ENCODE results near the gene ADAMTSL5.
"Not testable (repeated sequence)": the region's sequence is repeated elsewhere in the genome, so short reads cannot be mapped to it uniquely, and the experiment has no call there.

The ADAMTSL5 gene

GRCh38 chr19:1511318-1512317, 1.2 kb downstream of the ADAMTSL5 start:
- DNase-seq: no peak

- no peak for DNase-seq
Observed at GRCh38 chr19:1510807-1511206, 2.0 kb downstream of the ADAMTSL5 start.

- DNase-seq: no peak
Observed at GRCh38 chr19:1510442-1510806, 2.4 kb downstream of the ADAMTSL5 start.

GRCh38 chr19:1509602-1510441, 3.0 kb downstream of the ADAMTSL5 start:
- no peak for DNase-seq

DNA sequence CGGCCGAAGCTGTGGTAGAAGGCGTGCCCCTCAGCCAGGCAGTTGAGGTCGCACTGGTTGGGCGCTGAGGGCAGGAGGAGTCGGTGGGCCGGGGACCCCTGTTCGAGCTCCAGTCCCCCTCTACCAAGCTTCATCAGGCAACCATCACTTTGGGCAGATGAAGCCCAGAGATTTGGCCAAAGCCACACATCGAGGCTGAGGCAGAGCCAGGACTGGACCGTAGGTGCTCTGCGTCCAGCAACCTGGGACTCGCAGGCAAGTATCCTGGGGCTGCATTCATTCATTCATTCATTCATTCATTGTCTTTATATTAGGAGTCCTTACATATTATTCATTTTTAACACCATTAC, 4.3 kb downstream of the ADAMTSL5 start:
- no peak for DNase-seq

GRCh38 chr19:1507763-1508506, 4.9 kb downstream of the ADAMTSL5 start:
- DNase-seq: peak; percentile 91

DNA sequence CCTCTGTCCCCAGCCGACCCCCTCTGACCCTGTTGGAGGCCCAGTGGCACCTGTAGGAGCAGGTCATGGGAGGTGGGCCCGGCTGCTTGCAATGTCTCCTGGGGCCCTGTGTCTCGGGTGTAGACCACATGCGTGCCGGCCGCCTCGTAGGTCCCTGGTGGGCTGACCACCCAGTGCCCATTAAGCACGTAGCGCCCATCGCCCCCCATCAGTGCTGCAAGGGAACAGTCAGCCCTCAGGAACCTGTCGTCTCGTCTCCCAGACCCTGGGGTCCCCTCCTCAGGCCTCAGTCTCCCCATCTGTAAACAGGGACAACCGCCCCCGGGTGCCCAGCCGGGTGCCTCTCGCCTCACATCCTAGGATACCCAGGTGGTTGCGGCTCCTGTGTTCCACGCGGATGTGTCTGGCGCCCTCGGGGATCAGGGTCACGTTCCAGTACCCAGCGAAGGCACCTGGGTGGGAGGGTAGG, 5.6 kb downstream of the ADAMTSL5 start:
- DNase-seq: no peak

DNA sequence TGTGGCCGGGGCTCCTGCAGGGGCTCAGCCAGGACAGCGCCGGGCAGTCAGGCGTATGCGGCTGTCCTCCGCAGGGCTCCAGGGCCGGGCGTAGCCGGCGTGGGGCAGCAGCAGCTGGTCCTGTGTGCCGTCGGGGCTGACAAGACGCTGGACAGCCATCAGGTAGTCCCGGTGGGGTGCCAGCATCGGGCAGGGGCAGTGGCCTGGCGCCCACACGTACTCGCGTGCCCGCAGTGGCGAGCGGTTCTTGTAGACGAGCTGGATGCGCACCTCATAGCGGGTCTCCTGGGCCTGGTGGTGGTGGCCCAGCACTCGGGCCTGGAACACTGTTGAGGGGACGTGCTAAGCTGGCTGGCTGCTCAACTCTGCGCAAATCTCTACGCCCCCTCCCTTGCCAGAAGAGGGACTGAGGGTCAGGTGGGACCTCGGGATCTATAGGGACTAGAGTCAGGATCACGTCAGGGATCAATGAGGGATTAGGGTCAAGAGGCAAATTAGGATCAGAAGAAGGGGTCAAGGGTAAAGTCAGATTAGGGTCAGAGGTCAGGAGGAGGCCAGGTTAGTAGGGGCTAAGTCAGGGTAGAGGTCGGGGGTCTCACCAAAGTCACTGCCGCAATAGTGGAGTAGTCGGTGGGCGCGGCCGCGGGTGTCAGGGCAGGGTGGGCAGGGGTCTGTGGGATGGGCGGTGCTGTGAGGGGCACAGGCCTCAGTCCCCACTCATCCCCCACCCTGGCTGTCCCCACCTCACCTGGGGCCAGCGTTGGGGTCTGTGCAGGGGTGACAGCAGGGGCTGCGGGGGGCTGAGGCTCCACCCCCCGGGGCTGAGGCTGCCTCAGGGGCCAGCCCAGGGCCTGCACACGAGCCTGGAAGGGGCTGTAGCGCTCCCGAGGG, 6.6 kb downstream of the ADAMTSL5 start:
- no peak for DNase-seq

DNA sequence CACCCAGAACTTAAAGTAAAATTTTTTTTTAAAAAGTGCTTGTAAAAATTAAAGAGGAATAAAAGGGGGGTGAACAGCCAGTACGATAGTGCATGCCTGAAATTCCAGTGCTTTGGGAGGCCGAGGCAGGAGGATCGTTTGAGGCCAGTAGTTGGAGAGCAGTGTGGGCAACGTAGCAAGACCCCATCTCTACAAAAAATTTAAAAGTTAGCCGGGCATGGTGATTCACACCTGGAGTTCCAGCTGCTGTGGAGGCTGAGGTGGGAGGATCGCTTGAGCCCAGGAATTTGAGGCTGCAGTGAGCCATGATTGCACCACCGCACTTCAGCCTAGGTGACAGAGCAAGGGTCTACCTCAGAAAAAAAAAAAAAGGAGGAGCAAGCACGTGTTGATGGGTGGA, 7.8 kb downstream of the ADAMTSL5 start:
- no peak for DNase-seq

GRCh38 chr19:1503925-1504773, 8.7 kb downstream of the ADAMTSL5 start:
- DNase-seq: no peak

GRCh38 chr19:1503089-1503924, 9.5 kb downstream of the ADAMTSL5 start:
- DNase-seq: peak; percentile 72

GRCh38 chr19:1502433-1503088, 10.3 kb downstream of the ADAMTSL5 start:
- no peak for DNase-seq

- no peak for DNase-seq
Observed at GRCh38 chr19:1501200-1501595, 11.6 kb downstream of the ADAMTSL5 start.

GRCh38 chr19:1499231-1499630, 13.6 kb downstream of the ADAMTSL5 start:
- not testable (repeated sequence) for DNase-seq

DNA sequence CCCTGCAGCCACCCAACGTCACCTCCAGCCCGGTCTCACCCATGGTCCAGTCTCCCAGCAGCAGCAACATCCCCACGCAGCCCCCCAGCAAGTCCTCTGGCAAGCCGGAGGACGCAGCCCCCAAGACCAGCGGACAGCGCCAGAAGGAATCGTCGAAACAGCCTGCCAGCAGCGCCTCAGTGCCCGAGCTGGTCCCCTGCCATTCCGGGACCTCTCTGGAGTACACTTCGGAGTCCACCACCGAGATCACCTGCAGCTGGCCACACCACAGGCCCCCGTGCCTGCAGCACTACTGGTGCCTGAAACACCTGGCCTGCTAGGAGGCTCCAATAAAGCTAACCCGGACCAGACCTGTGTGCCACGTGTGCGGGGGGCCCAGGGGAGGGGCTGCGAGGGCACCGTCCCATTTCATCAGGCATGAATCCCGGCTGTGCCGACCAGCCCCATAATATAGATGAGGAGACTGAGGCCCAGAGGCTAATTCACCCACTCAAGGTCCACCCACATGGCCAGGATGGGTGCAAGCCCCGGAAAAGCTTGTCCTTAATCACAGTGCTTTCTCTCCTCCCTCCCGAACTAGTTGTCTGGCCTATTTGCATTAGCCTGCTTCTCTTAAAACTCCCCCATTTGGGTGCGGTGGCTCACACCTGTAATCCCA, 15.1 kb downstream of the ADAMTSL5 start:
- DNase-seq: no peak

GRCh38 chr19:1496714-1497577, 15.9 kb downstream of the ADAMTSL5 start:
- no peak for DNase-seq

DNA sequence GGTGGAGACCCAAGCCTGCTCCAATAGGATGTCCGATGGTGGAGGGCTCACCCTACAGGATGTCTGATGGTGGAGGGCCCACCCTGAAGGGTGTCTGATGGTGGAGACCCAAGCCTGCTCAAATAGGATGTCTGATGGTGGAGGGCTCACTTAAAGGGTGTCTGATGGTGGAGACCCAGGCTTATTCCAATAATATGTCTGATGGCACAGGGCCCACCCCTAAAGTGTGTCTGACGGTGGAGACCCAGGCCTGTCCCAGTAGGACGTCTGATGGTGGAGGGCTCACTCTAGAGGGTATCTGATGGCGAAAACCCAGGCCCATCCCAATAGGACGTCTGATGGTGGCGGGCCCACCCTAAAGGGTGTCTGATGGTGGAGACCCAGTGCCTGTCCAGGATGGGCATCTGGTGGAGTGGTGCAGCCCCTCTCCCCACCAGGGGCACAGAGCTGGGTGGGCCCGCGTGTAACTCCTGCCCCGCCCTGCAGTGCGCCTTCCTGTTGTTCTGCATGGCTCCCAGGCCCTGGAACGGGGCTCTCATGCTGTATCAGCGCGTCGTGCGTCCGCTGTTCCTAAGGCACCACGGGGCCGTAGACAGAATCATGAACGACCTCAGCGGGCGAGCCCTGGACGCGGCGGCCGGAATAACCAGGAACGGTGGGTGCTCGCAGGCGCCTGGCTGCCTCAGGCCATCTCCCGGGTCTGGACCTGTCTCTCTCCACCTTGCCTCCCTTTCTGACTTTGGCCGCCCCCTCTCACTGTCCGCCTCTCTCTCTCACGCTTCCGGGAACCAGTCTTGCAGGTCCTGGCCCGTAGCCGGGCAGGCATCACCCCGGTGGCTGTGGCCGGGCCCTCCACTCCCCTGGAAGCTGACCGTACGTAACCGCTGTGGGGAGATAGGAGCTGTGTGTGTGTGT, 16.8 kb downstream of the ADAMTSL5 start:
- no peak for DNase-seq
